Measurements from ENCODE around the gene UTRN. TPM values are rescaled to one million over a fixed set of nuclear protein-coding genes. Genes with fewer than 3 reads are reported as not detected.
A peak's percentile ranks its signal among the peaks of the same experiment; 100 is the strongest.

UTRN gene
- total RNA-seq, 1 experiment from 2014 or later = 125 TPM

GRCh38 chr6:144302701-144303372 is 17.7 kb downstream of the UTRN start:
- peak overlapping the region; percentile 33 for H3K27ac Mint-ChIP-seq

DNA sequence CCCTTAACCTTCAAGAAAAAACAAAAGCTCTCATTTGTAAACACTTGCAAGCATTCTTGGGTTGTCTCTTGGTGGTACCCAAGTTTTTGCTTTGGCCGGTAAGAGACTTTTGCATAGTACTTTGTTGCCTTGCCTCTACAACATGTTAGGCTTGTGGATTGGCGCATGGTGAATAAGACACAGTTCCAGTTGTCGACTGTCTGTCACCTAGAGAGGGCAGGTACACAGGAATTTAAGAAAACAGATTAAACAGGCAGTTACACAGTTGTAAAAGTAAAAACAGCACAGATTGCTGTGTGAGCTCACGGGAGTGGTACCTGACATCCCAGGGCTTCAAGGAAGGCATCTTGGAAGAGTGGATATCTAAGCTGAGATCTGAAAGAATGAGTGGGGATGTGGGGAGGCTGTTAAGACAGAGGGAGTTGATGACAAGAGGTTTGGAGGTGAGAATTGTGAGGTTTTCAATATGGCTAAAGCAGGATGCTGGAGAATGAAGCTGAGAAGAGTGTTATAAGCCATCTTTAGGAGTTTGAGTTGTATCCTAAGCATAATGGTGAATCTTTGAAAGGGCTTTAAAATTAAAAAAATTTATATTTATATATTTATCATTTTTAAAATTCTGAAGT is 19.2 kb downstream of the UTRN start:
- Mint-ChIP-seq H3K4me3 (no peak overlapping the region), H3K4me1 (peaks cover 24% of the 10 kb centered on the region), H3K27me3 (ENCODE audit: low read depth) (no peaks in the 10 kb centered on the region), H3K27ac (0 out of 2 replicates have a peak overlapping the region, but pooled peaks have one; percentile 0), H3K9me3 (no peaks in the 10 kb centered on the region), H3K36me3 (peaks cover 13% of the 10 kb centered on the region)
- TF ChIP-seq ELF4 (CRISPR knock-in tag; IDR thresholded peaks at IDR 0.05; ENCODE audit: low read depth) (no peak), ARID4B (CRISPR knock-in tag; IDR thresholded peaks at IDR 0.05; ENCODE audit: borderline replicate concordance) (no peak), JUN (CRISPR knock-in tag; IDR thresholded peaks at IDR 0.05) (no peak), USF2 (CRISPR knock-in tag; IDR thresholded peaks at IDR 0.05) (no peak), ZNF423 (CRISPR knock-in tag; IDR thresholded peaks at IDR 0.05) (no peak), CREM (CRISPR knock-in tag; IDR thresholded peaks at IDR 0.05) (no peak), ZBTB21 (CRISPR knock-in tag; IDR thresholded peaks at IDR 0.05; ENCODE audit: borderline replicate concordance) (no peak), NR3C1 (CRISPR knock-in tag; conservative IDR thresholded peaks at IDR 0.05; ENCODE audit: low read depth) (no peak), SOX15 (CRISPR knock-in tag; IDR thresholded peaks at IDR 0.05) (no peak), ZNF317 (CRISPR knock-in tag; IDR thresholded peaks at IDR 0.05; ENCODE audit: borderline replicate concordance, low read depth) (no peak), ETV6 (CRISPR knock-in tag; IDR thresholded peaks at IDR 0.05) (no peak)
- TF ChIP-seq, protein P1, sequence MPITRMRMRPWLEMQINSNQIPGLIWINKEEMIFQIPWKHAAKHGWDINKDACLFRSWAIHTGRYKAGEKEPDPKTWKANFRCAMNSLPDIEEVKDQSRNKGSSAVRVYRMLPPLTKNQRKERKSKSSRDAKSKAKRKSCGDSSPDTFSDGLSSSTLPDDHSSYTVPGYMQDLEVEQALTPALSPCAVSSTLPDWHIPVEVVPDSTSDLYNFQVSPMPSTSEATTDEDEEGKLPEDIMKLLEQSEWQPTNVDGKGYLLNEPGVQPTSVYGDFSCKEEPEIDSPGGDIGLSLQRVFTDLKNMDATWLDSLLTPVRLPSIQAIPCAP (CRISPR knock-in tag; IDR thresholded peaks at IDR 0.05) = no peak
- CTCF ChIA-PET = interaction anchor here (1.4 to 1.8 kb wide), 2 partner anchors 18 to 42 kb away, joined by 3 to 4 read pairs; no protein-coding TSS in a partner anchor
- DNase-seq (ENCODE audit: low spot score) (no peak), ATAC-seq (no peak)
- POLR2A ChIA-PET = interaction anchor here (2.1 kb wide), 1 partner anchor 19 kb away, joined by 5 read pairs; no protein-coding TSS in a partner anchor

More at GRCh38 chr6:144302701-144303372, 17.7 kb downstream of the UTRN start:
- peak; percentile 66 for ATAC-seq
- POLR2A ChIA-PET = no interaction called here
- H3K36me3 Mint-ChIP-seq = peaks cover 3% of the 10 kb centered on the region; the same call in 1 of the 2 replicates
- H3K27me3 Mint-ChIP-seq (ENCODE audit: low read depth) = no peaks in the 10 kb centered on the region
- H3K4me3 Mint-ChIP-seq = no peak overlapping the region
- H3K4me1 Mint-ChIP-seq = peaks cover 27% of the 10 kb centered on the region
- no peaks in the 10 kb centered on the region for H3K9me3 Mint-ChIP-seq
- CTCF ChIA-PET = no interaction called here
- DNase-seq (ENCODE audit: low spot score) = no peak
- no peak for TF ChIP-seq NFATC4 (CRISPR knock-in tag; IDR thresholded peaks at IDR 0.05)
- TF ChIP-seq JUN (CRISPR knock-in tag; IDR thresholded peaks at IDR 0.05) = no peak
- no peak for TF ChIP-seq ELF4 (CRISPR knock-in tag; IDR thresholded peaks at IDR 0.05; ENCODE audit: low read depth)
- TF ChIP-seq PRRX2 (CRISPR knock-in tag; IDR thresholded peaks at IDR 0.05) = no peak
- TF ChIP-seq ATF2 (CRISPR knock-in tag; IDR thresholded peaks at IDR 0.05; ENCODE audit: borderline replicate concordance, low read depth) = no peak
- no peak for TF ChIP-seq ZNF423 (CRISPR knock-in tag; IDR thresholded peaks at IDR 0.05)
- no peak for TF ChIP-seq MXD4 (CRISPR knock-in tag; IDR thresholded peaks at IDR 0.05; ENCODE audit: borderline replicate concordance)
- TF ChIP-seq EMX1 (CRISPR knock-in tag; IDR thresholded peaks at IDR 0.05) = no peak
- no peak for TF ChIP-seq FOXP1 (CRISPR knock-in tag; IDR thresholded peaks at IDR 0.05; ENCODE audit: borderline replicate concordance)
- TF ChIP-seq CDX4 (CRISPR knock-in tag; IDR thresholded peaks at IDR 0.05; ENCODE audit: borderline replicate concordance) = no peak
- TF ChIP-seq FOXK1 (CRISPR knock-in tag; IDR thresholded peaks at IDR 0.05) = no peak
- TF ChIP-seq TP53 (CRISPR knock-in tag; IDR thresholded peaks at IDR 0.05) = no peak
- no peak for TF ChIP-seq MLX (CRISPR knock-in tag; IDR thresholded peaks at IDR 0.05)

Measured in WTC11 (cell line).